Transverse colon (tissue), 4 donors: Measurements from ENCODE around the gene ESX1.

Experiments used
- CTCF ChIP-seq, 5 experiments: fragments of 200-600 bp in 3 of 5; fragments of 450-650 bp in 2 of 5; sonication (generic) in 3 of 5; IDR thresholded peaks; 1 replicate in 2 of 5; 2 replicates in 3 of 5; pipeline ENCODE4 v1.5.1; 2016 to 2017; ENCODE audit warnings: antibody characterized with exemption in 5 of 5, inconsistent platforms in 3 of 5, mild to moderate bottlenecking in 2 of 5, moderate library complexity in 1 of 5
- EP300 ChIP-seq: sonication (generic); formaldehyde crosslinking; IDR thresholded peaks from one replicate; pipeline ENCODE4 v1.6.1; 2017; ENCODE audit warnings: antibody characterized with exemption, low read depth
- POLR2A ChIP-seq: fragments of 450-650 bp; IDR thresholded peaks from one replicate; pipeline ENCODE4 v1.6.1; 2016; ENCODE audit warnings: antibody characterized with exemption, mild to moderate bottlenecking, moderate library complexity
- POLR2AphosphoS5 ChIP-seq, 3 donors: sonication (generic); formaldehyde crosslinking; IDR thresholded peaks; one replicate each; pipeline ENCODE4 v1.6.1; 2016; ENCODE audit warnings: antibody characterized with exemption in 3 of 3

- no peak for TF ChIP-seq CTCF (IDR thresholded peaks at IDR 0.05)
- TF ChIP-seq POLR2A: no peak
- no peak for TF ChIP-seq POLR2AphosphoS5 (IDR thresholded peaks at IDR 0.05)
- no peak for TF ChIP-seq EP300
These were observed 4.3 kb downstream of the ESX1 start for GRCh38 chrX:104250470-104250869.
